GM12872 (cell line): Measurements from ENCODE around the gene DHRS2.

Source experiments
- CTCF ChIP-seq: IDR thresholded peaks from 3 replicates; pipeline ENCODE4 v1.5.1; 2011; ENCODE audit warnings: low read depth, mild to moderate bottlenecking, low read length, moderate library complexity; ENCODE audit not compliant: insufficient read depth

Gene DHRS2

DNA sequence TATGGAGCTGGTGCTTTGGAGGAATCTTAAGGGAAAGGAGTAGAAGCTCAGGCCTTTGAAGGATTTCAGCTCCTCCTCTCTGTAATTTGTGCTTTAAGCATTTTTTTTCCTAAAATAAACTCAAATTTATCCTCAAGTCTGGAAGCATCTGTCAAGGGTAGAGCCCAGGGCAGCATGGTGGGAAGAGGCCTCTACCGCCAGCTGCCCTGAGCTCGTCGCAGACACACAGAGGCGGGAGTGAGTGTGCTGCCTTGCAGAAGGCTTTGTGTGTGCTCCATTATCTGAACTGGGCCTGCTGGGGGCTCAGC lies 9.3 kb downstream of the DHRS2 start:
- TF ChIP-seq CTCF, result no peak

DNA sequence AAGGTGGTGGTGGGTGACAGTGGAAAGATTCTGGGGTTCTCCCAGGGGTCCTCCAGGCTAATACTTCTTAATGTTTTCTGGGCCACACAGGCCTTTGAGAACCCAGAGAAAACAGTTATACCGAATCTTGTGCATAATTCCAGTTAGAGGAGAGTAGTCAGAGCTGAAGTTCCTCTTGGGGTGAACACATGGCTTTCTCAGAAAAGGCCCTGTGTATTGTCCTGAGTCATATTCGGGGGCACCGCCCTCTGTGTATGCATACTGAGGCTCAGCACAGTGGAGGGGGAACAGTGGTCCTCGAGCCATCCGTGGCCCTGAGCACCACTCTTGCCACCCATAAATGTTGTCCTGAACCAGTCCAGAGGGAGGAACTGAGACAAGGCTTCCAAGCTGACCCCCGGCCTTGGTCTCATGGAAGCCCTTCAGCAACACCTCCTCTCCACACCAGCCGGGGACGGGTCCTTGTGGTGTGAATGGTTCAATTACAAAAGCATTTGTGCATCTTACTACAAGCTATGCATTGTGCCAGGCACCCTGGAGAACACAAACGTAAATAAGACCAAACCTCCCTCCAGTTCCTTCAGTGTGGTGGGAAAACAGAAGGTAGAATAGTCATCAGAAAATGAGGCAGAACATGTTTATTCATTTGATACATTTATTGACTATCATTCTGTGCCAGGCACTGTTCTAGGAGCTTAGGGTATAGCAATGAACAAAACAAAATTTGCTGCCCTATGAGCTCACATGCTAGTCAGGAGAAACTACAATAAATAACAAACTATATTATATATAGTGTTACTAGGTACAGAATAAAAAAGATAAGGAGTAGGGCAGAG lies 9.9 kb downstream of the DHRS2 start:
- TF ChIP-seq CTCF, result no peak

- no peak for TF ChIP-seq CTCF
Observed at GRCh38 chr14:23646648-23647549, 10.7 kb downstream of the DHRS2 start.

DNA sequence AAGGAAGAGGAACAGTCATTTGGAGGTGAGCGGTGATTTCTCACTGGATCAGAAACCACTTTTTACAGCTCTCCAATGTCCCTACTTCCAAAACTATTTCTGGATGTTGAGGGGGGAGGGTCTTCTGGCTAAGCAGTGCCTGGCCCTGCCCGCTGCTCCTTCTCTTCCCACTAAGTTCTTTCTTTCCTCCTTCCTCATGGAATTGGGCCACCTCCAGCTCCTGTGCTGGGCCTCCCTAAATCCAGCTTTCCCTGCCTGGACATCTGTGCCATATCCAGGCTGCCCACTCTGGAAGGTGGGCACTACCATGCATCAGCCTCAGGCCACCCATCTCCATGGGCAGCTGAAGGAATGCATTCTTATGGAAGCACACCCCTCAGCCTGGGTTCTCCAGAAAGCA lies 11.5 kb downstream of the DHRS2 start:
- TF ChIP-seq CTCF, result no peak

DNA sequence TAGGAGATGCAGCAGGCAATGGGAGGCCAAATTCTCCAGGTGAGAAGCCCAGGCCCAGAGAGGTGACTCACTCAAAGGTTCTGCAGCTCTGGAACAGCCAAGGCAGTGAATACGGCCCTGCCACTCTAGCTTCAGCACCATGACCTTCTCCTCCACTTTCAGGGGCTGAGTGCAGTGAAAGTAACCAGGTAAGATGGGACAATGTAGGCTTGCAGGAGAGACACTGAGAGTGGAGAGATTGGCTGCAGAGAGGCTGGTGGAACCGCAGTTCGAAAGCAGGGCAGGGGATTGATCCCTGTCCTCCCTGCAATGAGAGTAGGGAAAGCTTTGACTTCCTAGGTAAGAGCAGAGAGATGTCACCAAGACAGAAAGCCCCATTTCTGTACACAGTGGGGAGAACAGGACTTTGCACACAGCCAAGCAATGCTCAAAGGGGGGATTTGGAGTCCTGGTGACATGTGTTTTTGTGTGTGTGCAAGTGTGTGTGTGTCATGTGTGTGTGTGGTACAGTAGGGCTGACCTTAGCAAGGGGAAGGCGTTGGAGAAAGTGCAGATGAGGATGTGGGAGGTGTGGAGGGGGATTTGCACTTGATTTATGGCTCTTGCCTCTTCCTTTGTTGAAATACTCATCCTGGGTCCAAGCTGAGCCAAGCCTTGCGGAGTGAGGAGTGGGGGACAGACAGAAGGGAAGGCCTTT lies 12.7 kb downstream of the DHRS2 start:
- TF ChIP-seq CTCF, result no peak

DNA sequence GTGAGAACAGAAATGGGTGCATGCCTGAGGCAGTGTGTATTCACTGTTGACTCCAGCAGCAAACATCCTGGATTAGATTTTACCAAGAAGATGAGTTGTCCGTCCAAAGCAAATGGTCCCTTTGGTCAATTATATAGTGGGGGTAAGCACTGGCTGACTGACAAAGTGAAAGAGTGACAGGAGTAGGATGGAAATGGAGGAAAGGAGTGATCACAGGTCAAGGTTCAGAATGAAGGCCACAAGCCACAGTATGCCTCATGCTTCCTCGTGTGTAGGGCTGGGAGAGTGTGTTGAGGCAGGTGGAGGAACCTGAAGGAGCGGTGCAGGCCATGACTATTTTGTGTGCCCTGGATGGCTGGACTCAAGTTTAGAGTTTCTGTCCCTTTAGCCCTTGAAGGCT lies 14.3 kb downstream of the DHRS2 start:
- TF ChIP-seq CTCF, result no peak

DNA sequence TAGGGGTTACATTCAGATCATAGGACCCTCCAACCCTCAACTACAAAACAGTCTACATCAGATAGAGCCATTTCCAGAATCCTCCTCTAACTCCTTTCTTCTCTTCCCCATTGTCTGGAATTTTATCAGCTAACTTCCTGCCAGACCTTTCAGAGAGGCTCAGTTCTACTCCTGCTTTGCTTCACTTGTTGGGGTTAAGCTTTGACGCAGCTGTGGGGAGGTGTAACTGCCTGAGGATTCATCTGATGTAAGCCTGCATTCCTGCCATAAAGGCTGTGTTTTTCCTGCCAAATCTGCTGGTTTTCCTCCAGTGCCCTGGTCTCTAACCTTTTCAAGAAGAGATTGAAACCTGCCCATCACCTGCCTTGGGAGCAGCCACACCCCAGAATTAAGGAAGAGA lies 16.9 kb downstream of the DHRS2 start:
- TF ChIP-seq CTCF, result no peak
